H1 (cell line): ENCODE results near the gene NAV2. TPM values are rescaled to one million over a fixed set of nuclear protein-coding genes. Genes with fewer than 3 reads are reported as not detected.
A peak's percentile ranks its signal among the peaks of the same experiment; 100 is the strongest.

ENCODE experiments used
- ASH2L ChIP-seq: fragments of 200-600, 300-600 bp; sonication (generic); IDR thresholded peaks from one replicate; pipeline ENCODE4 v1.7.1; 2017; ENCODE audit warnings: low read length
- BRCA1 ChIP-seq: IDR thresholded peaks from 2 replicates; pipeline ENCODE4 v1.6.1; 2012; ENCODE audit warnings: low read depth, low read length, improper control_type of control experiment
- CHD7 ChIP-seq: fragments of 300-600 bp; sonication (generic); IDR thresholded peaks from 2 replicates; pipeline ENCODE4 v1.7.1; 2012; ENCODE audit warnings: low read length, moderate library complexity, mild to moderate bottlenecking, inconsistent platforms; ENCODE audit not compliant: insufficient replicate concordance
- EZH2 ChIP-seq: fragments of 200-600 bp; sonication (generic); IDR thresholded peaks from 2 replicates; pipeline ENCODE4 v1.7.1; 2012; ENCODE audit warnings: low read depth, mild to moderate bottlenecking, moderate library complexity, low read length, inconsistent platforms; ENCODE audit not compliant: severe bottlenecking
- GABPA ChIP-seq: IDR thresholded peaks from 2 replicates; pipeline ENCODE4 v1.6.1; 2011; ENCODE audit warnings: mild to moderate bottlenecking, low read length, moderate library complexity, borderline replicate concordance; ENCODE audit not compliant: insufficient read depth
- KDM4A ChIP-seq: IDR thresholded peaks from one replicate; pipeline ENCODE4 v1.7.1; 2012; ENCODE audit warnings: low read depth, mild to moderate bottlenecking, moderate library complexity, low read length, inconsistent platforms; ENCODE audit not compliant: severe bottlenecking
- KDM5A ChIP-seq: fragments of 200-600 bp; IDR thresholded peaks from 2 replicates; pipeline ENCODE4 v1.7.1; 2012; ENCODE audit warnings: mild to moderate bottlenecking, low read length, inconsistent platforms, mixed read lengths
- MAX ChIP-seq: IDR thresholded peaks from 2 replicates; pipeline ENCODE4 v1.6.1; 2012; ENCODE audit warnings: inconsistent platforms
- POU5F1 ChIP-seq: IDR thresholded peaks from 2 replicates; pipeline ENCODE4 v1.6.1; 2011; ENCODE audit warnings: low read depth, mild to moderate bottlenecking, low read length, moderate library complexity
- SAP30 ChIP-seq: fragments of 300-600 bp; sonication (generic); IDR thresholded peaks from 2 replicates; pipeline ENCODE4 v1.7.1; 2012; ENCODE audit warnings: low read length, moderate library complexity, mild to moderate bottlenecking, inconsistent platforms; ENCODE audit not compliant: insufficient read depth, insufficient replicate concordance
- SIRT6 ChIP-seq: IDR thresholded peaks from one replicate; pipeline ENCODE4 v1.7.1; 2012; ENCODE audit warnings: low read length, inconsistent platforms
- polyA plus RNA-seq, 7 experiments: library from polyadenylated mRNA; depleted of rRNA in 3 of 7; stranded (reverse) in 5 of 7; unstranded in 2 of 7; fragments of >200 nt in 5 of 7; fragments of 200-250 nt in 2 of 7; gene quantifications; 1 replicate in 5 of 7; 2 replicates in 1 of 7; 4 replicates in 1 of 7; pipeline versions ENCODE4 v1.2.1 to v1.2.3, GENCODE V29; 2011 to 2013; ENCODE audit warnings: missing spikeins in 2 of 7, mixed read lengths in 2 of 7
- total RNA-seq: library from RNA; stranded (reverse); fragmentation: NEBNext Ultra II Directional; extraction: Animal tissue kit (Norgen Biotek cat#: 25700); gene quantifications from 2 replicates; pipeline ENCODE4 v1.2.1, GENCODE V29; 2021

The NAV2 gene
- total and polyA plus RNA-seq, 2 of the 8 experiments (the other 6 are each of a cell fraction or from before 2014, with no cell fraction given), result 35.6 to 73.6 TPM

GRCh38 chr11:19817265-19817851 lies 104.7 kb downstream of the NAV2 start (continued):
- TF ChIP-seq CHD7 (no peak), SAP30 (no peak), EZH2 (no peak), GABPA (no peak), KDM4A (no peak), ASH2L (peak; percentile 74), BRCA1 (no peak), KDM5A (no peak), MAX (no peak), POU5F1 (no peak), SIRT6 (no peak)
